SK-N-SH treated with all-trans-retinoic acid at 6 μM for 48 hours (cell line): Measurements from ENCODE around the gene QARS1.

Experiments used
- ATAC-seq: fragments of 200-7000 bp; cut with Tn5 transposase; 3 replicates; pipeline ENCODE4 v1.9.1; 2020; ENCODE audit warnings: mild to moderate bottlenecking, moderate library complexity
- ARNTL ChIP-seq: fragments of 450-650 bp; formaldehyde crosslinking; IDR thresholded peaks from 2 replicates; pipeline ENCODE4 v1.5.0; 2020; ENCODE audit warnings: low read depth, mild to moderate bottlenecking, moderate library complexity, borderline replicate concordance
- BACH2 ChIP-seq: fragments of 250-450 bp; sonication (Bioruptor Pico); IDR thresholded peaks from 2 replicates; pipeline ENCODE4 v1.9.0; 2021; ENCODE audit warnings: mild to moderate bottlenecking, borderline replicate concordance
- CREB5 ChIP-seq: fragments of 250-450 bp; sonication (Bioruptor Pico); IDR thresholded peaks from 2 replicates; pipeline ENCODE4 v1.5.1; 2020; ENCODE audit warnings: low read depth, mild to moderate bottlenecking, moderate library complexity
- CSRNP3 ChIP-seq: fragments of 250-450 bp; sonication (Bioruptor Pico); IDR thresholded peaks from 2 replicates; pipeline ENCODE4 v1.5.1; 2021; ENCODE audit warnings: mild to moderate bottlenecking, moderate library complexity
- ESRRG ChIP-seq: fragments of 250-450 bp; sonication (Bioruptor Pico); IDR thresholded peaks from 2 replicates; pipeline ENCODE4 v1.6.1; 2021; ENCODE audit warnings: mild to moderate bottlenecking
- ISL1 ChIP-seq: fragments of 250-450 bp; sonication (Bioruptor Pico); IDR thresholded peaks from 2 replicates; pipeline ENCODE4 v2.1.2; 2022; ENCODE audit warnings: mild to moderate bottlenecking, moderate library complexity
- OSR1 ChIP-seq: fragments of 250-450 bp; sonication (Bioruptor Pico); IDR thresholded peaks from 2 replicates; pipeline ENCODE4 v1.8.0; 2022; ENCODE audit warnings: moderate library complexity, mild to moderate bottlenecking, inconsistent platforms
- PATZ1 ChIP-seq: fragments of 250-450 bp; sonication (Bioruptor Pico); IDR thresholded peaks from 2 replicates; pipeline ENCODE4 v1.8.0; 2020; ENCODE audit warnings: mild to moderate bottlenecking, moderate library complexity, borderline replicate concordance
- POU6F1 ChIP-seq: fragments of 250-450 bp; sonication (Bioruptor Pico); IDR thresholded peaks from 2 replicates; pipeline ENCODE4 v1.8.0; 2021; ENCODE audit warnings: low read depth, mild to moderate bottlenecking, moderate library complexity, borderline replicate concordance
- PPARA ChIP-seq: fragments of 250-450 bp; sonication (Bioruptor Pico); IDR thresholded peaks from 2 replicates; pipeline ENCODE4 v1.5.0; 2020; ENCODE audit warnings: mild to moderate bottlenecking, borderline replicate concordance
- TOX ChIP-seq: fragments of 250-450 bp; sonication (Bioruptor Pico); IDR thresholded peaks from 2 replicates; pipeline ENCODE4 v1.8.0; 2021; ENCODE audit warnings: mild to moderate bottlenecking, moderate library complexity, borderline replicate concordance
- TSHZ2 ChIP-seq: fragments of 250-450 bp; sonication (Bioruptor Pico); IDR thresholded peaks from 2 replicates; pipeline ENCODE4 v1.5.0; 2020; ENCODE audit warnings: mild to moderate bottlenecking, moderate library complexity
- ZC3H10 ChIP-seq: fragments of 250-450 bp; sonication (Bioruptor Pico); IDR thresholded peaks from 2 replicates; pipeline ENCODE4 v1.5.1; 2021; ENCODE audit warnings: mild to moderate bottlenecking, moderate library complexity
- ZFP30 ChIP-seq: fragments of 450-650 bp; formaldehyde crosslinking; IDR thresholded peaks from 2 replicates; pipeline ENCODE4 v1.5.0; 2022; ENCODE audit warnings: mild to moderate bottlenecking, moderate library complexity
- ZNF70 ChIP-seq: fragments of 450-650 bp; formaldehyde crosslinking; IDR thresholded peaks from 2 replicates; pipeline ENCODE4 v1.5.0; 2020; ENCODE audit warnings: mild to moderate bottlenecking, moderate library complexity
- ZNF8 ChIP-seq: fragments of 450-650 bp; formaldehyde crosslinking; IDR thresholded peaks from 2 replicates; pipeline ENCODE4 v1.5.0; 2020; ENCODE audit warnings: mild to moderate bottlenecking, moderate library complexity

QARS1 gene

GRCh38 chr3:49135499-49135898, 30.9 kb upstream of the QARS1 start:
- TF ChIP-seq PATZ1 (no peak), PPARA (no peak), ZNF8 (CRISPR knock-in tag) (no peak), TOX (no peak), ESRRG (no peak)
- ATAC-seq, result no peak

- no peak for ATAC-seq
- TF ChIP-seq ARNTL (no peak), POU6F1 (no peak), ISL1 (CRISPR knock-in tag) (no peak), ZNF70 (no peak)
- TF ChIP-seq, all 23 proteins: peak for 0
These were observed 30.1 kb upstream of the QARS1 start for GRCh38 chr3:49134471-49135265.

GRCh38 chr3:49133226-49133951, 28.8 kb upstream of the QARS1 start:
- ATAC-seq, result peak; percentile 90
- TF ChIP-seq ARNTL (no peak), CSRNP3 (no peak), ZC3H10 (CRISPR knock-in tag) (no peak), PATZ1 (peak; percentile 42; the same call in 1 of the 2 replicates)

- TF ChIP-seq CREB5 (CRISPR knock-in tag), result no peak
- TF ChIP-seq BACH2 (CRISPR knock-in tag), result no peak
- TF ChIP-seq ZC3H10 (CRISPR knock-in tag), result no peak
- TF ChIP-seq TSHZ2 (CRISPR knock-in tag), result no peak
- no peak for TF ChIP-seq OSR1
- no peak for TF ChIP-seq PPARA
- no peak for TF ChIP-seq ZFP30 (CRISPR knock-in tag)
- TF ChIP-seq POU6F1, result no peak
- ATAC-seq, result peak; percentile 79
These were observed 28.1 kb upstream of the QARS1 start, which contains the start of gene LAMB2 for GRCh38 chr3:49132437-49133225. LAMB2 (minus strand) TSS chr3:49133050; CDS start chr3:49132867, 183 bp downstream.
